HG03521 (cell line): ENCODE results near the gene SHOC2.
A peak's percentile ranks its signal among the peaks of the same experiment; 100 is the strongest.
"Not testable (repeated sequence)": the region's sequence is repeated elsewhere in the genome, so short reads cannot be mapped to it uniquely, and the experiment has no call there.

Experiments
- ATAC-seq: cut with Tn5 transposase; IDR thresholded peaks from one replicate; pipeline ENCODE4 v1.9.1; 2021; ENCODE audit warnings: mild to moderate bottlenecking, moderate library complexity; ENCODE audit not compliant: unreplicated experiment

SHOC2 gene

DNA sequence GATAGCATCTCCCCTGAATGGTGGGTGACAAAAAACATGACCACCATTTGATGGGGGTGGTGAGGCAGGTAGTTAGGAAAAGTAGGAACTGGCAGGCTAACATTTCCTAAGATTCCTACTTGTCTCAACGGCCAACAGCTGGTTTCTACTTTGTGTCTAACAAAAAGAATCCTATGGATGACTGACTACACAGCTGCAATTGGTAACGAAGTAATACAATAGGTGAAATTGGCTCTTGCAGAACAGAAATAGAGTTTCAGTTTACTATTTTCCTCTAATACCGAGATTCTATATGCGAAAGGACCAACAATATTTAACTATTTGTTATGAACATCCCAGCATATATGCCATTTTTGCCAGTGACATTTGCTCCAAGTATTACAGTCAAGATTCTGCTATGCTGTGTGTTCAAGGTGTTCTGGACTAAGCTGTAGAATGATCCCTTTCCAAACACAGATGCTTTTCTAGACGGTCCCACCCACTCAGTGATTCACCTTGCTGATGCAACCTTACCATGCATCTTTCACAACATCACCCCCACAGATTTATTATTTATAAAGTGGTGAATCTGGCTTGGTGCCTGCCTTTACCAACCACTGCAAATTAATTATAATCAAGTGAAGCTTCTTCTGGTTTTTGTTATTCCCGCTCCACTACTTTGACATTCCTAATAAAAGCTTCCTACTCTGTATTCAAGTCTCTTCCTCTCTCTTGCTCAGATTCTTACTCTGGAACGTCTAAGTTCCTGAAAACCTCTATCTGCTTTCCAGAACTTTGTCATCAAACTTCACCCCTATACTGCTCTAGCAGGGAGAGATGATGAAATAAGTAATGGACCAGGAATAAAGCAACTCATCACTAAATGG is 17.2 kb upstream of the SHOC2 start:
- ATAC-seq = no peak

DNA sequence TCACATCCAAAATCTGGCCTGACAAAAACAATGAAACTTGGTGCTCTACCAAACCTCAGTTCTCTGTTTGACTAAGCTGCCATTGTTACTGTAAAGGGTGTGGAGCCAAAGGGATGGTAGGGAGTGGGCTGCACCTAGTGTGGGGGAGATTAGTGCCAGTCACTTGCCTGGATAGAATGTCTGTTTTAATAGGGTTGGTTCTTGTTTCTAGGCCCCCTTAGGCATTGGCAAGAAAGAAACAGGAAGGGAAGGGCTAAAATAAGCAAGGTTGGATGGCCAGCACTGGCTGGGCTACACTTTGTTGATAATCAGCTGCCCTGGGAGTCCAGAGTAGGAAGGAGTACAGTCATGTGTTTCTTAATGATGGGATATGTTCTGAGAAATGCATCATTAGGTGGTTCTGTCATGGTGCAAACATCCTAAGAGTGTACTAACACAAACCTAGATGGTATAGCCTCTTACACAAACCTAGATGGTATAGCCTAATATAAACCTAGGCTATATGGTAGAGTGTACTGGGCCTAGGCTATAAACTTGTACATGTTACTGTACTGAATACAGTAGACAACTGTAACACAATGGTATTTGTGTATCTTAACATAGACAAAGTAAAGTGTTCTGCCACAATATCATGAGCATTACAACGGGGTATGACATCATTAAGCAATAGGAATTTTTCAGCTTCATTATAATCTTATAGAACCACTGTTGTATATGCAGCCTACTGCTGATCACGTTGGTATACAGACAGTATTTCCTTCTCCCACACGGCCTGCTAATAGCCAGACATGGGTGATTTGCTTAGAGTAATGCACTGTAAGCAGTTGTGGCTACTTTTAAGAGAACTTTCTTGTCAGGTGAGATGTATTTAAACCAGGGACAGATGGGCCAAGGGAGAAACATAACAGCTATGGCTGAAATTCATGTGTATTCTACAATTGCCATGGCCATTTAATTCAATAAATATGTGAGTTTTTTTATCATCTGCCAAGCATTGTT is 15.8 kb upstream of the SHOC2 start:
- ATAC-seq = no peak

DNA sequence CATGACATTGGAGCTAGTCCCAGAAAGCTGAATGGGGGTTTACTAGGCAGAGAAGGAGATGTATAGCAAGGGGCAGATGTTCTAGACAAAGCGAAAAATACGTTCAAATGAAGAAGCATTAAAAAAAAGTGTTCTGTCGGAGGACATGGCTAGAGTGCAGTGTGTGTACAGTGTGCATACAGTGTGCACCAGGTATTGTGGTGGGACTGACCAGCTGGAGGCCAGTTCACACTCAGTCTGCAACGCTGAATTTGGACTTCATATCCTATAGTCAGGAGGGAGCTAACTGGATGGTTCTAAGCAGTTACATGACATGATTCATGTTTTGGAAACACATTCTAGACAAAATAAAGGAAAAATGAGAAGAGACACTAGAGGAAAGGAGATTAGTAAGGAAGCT is 9.3 kb upstream of the SHOC2 start:
- ATAC-seq = no peak

DNA sequence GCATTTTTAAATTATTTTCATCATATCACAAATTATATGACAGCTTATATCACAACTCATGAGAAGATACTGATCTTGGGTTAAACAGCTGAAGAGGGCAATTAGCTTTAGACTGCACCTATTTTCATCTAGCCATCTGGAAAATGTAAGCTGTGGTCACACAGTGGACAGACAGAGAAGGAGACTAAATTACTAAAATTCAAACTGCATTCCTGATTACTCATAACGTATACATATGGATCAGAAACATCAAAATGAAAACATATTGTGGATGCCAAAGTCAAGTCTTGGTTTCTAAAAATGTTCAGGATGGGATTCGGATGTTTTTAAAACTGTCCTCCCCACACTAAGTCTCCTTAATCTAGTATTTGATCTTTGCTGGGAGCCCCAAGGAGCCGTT is 7.0 kb upstream of the SHOC2 start:
- no peak for ATAC-seq

DNA sequence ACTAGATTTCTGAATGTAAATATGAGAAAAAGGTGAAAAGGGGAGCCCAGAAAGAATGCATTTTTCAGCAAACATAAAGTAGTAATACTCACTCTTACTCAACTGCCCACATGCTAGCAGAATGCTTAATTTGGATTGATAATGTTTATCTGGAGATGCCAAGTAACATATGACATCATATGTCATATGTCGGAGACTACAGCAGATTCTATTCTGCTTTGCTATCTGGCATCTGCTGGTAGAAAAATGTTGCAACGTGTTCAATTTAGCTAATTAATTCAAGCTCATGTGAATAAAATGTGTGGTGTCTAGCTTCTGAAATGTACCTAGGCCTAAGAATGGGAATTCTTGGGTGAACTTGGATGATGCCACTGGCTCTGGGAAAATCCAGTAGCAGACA is 5.0 kb upstream of the SHOC2 start:
- no peak for ATAC-seq

DNA sequence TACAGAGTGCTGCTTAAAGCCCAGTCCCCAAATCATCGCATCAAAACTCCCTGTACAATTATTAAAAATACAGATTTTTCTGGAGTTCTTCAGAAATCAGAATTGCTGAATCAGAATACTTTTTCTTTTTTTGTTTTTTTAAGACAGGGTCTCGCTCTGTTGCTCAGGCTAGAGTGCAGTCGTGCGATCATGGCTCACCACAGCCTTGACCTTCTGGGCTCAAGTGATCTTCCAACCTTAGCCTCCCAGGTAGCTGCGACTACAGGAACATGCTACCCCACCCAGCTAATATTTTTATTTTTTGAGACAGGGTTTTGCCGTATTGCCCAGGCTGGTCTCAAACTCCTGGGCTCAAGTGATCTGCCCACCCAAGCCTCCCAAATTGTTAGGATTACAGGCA is 4.4 kb upstream of the SHOC2 start:
- no peak for ATAC-seq

DNA sequence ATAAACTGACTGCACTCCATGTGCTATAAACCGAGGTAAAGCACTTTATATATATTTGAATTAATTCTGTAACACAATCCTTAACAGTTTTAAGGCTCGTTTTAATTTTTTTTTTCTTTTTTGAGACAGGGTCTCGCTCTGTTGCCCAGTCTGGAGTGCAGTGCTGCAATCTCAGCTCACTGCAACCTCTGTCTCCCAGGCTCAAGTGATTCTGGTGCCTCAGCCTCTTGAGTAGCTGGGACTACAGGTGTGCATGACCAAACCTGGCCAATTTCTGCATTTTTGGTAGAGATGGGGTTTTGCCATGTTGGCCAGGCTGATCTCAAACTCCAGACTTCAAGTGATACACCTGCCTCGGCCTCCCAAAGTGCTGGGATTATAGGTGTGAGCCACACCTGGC is 3.8 kb upstream of the SHOC2 start:
- not testable (repeated sequence) for ATAC-seq

DNA sequence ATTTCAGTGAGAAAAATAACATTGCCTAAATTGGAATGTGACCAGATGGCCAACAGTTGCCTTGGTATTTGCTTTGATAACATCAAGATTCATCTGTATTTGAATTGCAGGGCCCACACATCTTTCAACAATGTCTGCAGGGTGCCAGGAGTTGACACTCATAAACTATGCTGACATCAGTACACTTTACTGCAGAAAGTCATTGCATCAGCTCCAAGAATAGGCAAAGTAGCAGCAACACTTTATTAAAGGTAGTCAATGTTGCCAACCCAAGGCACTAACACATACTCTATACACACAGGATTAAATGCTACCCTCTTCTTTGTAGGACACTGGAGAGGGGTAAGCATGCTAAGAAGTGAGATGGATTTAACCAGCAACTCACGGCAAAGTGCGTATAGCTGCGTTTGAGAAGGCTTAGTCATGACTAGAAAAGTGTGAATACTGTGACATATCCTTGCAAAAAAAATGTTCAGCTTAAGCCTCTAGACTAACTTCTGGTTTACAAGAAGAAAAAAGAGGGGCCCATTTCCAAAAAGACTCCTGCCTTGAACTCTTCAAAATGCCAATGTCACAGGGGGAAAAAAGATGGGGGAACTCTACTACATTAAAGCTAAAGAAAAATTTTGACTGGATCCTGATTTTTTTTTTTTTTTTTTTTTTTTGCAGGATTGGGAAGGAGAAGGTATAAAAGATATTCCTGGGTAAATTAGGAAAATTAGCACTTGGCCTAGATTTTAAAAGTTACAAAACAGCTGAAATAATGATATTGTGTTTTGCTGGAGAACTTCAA is 2.7 kb upstream of the SHOC2 start:
- no peak for ATAC-seq

DNA sequence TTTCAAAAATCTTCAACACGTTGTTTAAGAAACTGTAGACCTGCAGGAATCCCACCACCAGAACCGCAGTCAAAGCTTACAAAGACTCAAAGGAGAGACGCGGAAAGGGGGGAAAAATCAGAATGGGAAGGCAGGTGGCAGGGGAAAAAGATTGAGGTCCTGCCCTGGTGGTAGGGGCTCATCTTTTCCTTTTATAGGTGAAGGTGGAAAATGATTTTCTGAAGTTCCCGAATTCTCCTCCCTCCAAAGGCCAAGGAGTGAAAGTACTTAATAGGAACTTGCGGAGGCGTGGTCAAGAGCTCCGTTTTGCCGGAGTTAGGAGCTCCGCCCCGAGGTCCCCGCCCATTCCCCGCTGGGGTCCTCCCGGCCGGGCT is 1.1 kb upstream of the SHOC2 start:
- ATAC-seq = no peak

DNA sequence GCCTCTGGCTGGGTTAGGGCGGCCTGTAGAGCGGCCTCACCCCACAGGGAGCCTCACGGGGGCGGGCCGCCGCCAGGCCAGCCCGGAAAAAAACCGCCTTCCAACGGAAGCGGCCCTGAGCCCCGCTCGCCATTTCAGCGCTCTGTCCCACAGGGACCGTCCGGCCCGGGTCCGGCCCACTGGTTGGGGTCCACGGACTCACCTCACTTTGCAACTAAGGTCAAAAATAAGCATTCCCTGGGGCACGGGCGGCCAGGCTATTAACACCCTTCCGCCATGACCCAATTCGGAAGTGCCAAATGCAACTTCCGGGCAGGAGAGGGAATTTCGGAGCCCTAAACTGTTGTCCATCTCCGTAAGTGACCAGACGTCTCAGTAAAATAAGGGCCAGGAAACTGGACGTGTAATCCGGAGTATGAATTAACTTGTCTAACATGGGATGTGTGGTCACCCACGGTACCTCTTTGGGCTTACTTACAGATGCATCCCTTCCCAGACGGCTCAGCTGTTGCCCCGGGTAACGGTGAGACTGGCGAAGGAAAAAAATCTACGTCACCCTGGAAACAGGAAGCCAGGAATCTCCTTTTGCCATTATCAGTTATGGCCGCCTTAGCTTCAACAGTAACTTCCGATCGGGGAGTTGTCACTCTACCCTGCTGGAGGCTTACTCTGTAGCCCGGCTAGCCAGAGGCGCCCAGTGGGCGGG is 608 bp upstream of the SHOC2 start, which contains the start of gene BBIP1:
TSS of gene BBIP1 (minus strand) at position 538 of the 706 bp plus-strand sequence. CDS start 1,023 bp downstream, outside the sequence.
- peak; percentile 84 for ATAC-seq

DNA sequence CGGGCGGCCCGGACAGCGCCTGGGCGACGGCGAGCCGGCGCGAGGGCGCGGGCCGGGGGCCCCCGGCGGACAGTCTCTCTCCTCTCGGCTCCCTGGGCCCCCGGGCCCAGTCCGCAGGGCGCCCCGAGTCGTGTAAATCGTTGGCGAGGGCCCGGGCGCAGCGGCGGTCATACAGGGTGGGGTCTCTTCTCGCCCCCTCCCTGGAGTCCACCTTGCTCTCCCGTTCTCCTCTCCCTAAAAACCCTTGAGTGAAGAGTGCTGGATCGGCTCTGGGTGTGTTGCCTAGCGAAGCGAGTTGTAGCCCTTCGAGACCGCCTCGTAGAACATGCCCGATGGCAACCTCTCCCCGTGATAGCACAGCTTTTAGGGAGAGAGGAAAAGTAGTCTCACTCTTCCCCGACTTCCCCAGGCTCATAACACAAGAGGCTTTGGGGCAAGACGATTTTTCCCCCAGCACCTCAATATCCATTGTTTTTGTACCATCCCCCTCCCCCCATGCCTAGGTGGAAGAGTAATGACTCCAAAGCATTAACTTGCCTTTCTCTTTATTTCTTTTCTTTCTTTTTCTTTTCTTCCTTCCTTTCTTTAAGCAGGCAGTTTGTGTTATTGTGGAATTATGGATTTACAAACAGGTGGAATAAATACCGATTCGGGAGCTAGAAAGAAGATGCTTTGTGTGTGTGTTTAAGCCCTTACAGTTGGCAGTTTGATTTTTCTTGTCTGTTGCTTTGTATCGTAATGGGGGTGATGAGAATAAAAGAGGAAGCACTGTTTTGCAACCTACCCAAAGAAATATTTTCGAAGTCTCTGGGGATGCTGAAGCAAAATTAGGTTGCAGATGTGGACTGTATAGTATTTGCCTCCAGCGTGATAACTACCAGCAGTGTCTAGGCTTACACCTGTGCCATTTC is 822 bp downstream of the SHOC2 start:
- ATAC-seq = peak; percentile 28

DNA sequence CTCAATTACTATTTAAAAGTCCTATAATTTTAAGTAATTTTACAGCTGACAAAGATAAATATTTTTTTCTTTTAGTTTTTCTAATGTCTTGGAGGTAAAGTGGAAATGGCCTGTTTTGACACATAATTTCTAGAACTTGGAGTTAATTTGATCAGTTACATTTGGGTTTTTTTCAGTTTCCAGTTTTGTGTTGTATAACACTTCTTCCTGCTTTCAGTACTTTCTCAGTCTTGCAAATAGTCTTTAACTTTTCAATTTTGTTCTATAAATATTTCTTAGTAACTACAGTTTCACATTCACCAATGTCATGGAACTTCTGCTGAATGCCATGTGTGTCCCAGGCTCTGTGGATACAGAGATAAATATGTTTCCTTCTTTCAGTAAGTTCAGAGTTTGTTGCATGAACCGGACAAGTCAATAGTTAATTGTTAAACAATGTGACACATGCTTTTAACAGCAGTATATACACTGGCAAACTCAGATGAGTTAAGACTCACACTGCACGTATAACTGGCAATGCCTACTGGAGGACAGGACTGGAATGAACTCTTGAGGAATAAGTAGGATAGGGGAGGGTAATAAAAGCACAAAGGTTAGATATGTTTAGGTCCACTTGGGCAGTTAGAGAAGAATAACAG is 4.6 kb downstream of the SHOC2 start:
- no peak for ATAC-seq

DNA sequence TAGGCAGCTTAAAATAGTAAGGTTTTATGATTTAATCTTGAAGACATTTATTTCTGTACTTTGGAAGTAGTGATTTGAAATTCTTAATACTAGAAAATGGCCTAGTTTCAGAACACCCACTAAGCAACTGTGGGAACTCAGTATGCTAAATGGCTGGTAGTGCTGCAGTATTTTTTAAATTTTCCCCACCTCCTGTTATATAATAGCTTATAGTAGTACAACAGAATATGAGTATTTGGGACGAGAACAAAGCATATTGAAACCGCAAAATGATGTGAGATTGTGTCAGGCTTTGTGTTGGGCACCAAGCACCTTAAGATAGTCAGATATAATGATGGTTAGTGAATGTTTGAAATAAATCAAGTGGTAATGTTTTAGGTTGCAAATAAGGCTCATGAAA is 8.1 kb downstream of the SHOC2 start:
- ATAC-seq = no peak

DNA sequence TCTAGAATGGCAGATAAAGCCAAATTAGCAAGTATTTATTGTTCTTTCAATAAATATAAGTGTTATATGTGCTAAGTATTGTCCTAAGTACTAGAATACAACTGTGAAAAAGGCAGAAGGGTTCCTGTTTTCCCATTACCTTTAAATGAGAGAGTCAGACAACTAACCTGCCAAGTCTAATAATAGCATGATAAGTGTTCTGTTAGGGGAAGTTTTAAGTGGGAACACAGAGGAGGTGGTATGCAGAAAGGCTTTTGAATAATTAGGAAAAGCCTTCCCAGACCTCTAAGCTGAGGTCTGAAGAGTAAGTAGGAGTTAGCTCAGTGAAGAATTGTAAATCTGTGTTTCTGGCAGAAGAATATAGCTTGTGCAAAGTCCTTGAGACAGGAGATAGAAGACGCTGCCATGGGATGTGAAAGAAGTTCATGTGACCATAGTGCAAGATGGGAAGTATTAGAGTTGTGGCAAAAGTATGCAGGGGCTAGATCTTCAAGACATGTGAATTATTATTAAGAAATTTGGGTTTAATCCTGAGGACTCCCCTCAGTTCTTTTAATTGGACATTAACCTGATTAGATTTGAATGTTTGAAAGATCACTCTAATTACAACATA is 12.5 kb downstream of the SHOC2 start:
- ATAC-seq = no peak

DNA sequence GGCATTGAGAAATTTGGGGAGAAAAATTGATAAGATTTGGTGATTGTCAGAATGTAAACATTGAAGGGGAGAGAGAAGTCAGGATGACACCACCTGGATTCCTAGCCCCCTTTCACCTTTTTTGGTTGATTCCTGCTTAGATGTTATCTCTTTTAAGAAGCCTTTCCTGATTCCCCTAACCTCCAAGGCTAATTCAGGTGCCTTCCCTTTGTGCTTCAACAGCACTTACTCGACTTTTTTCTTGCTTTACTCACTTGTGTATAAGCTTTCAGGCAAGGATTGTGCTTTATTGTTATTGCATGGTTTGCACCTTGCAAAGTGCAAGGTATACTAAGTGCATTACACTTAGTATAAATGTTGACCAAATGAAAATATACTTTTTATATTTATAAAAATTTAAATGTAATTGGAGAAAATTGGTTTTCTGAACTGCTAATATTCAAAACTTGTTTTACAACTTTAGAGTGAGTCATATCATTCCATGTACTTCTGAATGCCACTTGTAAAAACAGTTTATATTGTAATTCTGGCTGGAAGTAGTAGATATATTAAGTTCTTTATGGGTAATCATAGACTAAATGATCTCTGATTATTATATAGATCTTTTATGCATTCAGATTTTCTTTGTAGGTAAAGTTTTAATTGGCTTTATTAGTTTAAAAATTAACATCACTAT is 13.2 kb downstream of the SHOC2 start:
- no peak for ATAC-seq

DNA sequence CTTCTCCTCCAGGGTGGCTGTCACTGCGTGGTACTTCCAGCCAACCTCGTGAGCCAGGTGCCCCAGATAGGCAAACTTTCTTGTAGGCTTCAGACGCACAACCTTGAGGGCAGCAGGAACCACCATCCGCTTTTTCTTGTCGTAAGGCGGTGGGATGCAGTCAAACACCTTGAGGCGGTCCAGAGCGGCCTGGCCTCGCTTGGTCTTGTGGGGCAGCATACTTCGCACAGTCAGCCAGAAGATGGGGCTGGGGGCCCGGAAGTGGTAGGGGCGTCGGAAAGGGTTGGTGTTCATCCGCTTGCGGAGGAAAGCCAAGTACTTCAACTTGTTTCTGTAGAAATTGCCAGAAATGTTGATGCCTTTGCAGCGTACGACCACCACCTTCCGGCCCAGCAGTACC is 17.4 kb downstream of the SHOC2 start:
- no peak for ATAC-seq

DNA sequence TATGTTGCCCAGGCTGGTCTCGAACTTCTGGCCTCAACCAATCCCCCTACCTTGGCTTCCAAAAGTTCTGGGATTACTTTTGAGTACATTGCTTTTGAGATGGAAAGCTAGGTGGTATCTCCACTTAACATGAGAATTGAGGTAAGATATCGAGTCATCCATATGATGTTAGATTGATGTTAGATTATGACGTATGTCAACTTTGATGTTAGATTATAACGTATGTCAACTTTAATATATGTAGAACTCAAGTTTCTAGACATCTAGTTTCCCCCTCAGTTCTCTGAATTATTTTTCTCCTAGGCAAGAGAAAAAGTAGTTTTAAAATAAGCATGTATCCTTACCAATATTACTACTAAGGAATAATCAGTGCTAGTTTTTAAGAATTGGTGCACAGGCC is 20.0 kb downstream of the SHOC2 start:
- no peak for ATAC-seq
